Activated CD4-positive, CD25-positive, alpha-beta regulatory T cell treated with anti-CD3 and anti-CD28 coated beads, Interleukin-2, amount 50 U/mL, for 72 hours (primary cell): ENCODE results near the gene ABCG4.
"Not testable (repeated sequence)": the region's sequence is repeated elsewhere in the genome, so short reads cannot be mapped to it uniquely, and the experiment has no call there.

Experiments
- DNase-seq: peaks from one replicate; pipeline ENCODE4 v3.0.0; 2021

Gene ABCG4

DNA sequence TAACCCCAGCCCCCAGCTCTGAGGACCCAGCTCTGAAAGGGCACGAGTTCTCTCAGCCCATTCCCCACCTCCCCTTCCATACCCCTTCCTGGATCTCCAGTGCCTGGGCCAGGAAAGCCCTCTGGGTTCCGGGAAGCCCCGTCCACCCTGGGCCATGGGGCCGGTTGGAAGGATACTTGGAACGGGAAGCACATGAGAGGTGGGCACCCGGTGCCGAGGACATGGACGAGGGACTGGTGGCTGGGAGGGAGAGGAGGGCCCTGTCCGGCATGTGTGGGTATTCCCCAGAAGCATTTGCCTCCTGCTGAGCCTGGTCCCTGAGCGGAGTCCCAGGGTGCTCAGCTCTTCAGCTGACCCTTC lies 32.6 kb upstream of the ABCG4 start:
- no peak for DNase-seq

DNA sequence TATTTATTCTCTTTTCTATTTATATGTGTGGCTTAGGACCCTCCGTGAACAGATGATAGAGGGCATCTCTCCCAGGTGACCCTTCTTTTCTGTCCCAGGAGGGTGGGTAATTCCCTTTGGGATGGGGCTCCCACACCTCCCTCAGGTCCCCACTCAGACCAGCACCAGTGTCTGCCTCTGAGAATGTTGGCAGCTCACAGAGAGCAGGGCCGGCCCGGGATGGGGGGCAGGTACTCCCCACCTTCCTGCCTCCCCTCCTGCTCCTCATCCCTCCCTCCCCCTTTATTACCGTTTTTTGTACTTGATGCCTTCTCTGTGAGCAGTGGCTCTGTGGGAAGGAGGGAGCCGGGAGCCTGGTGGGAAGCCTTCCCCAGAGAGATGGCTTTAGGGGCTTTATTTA lies 32.3 kb upstream of the ABCG4 start:
- DNase-seq: no peak

DNA sequence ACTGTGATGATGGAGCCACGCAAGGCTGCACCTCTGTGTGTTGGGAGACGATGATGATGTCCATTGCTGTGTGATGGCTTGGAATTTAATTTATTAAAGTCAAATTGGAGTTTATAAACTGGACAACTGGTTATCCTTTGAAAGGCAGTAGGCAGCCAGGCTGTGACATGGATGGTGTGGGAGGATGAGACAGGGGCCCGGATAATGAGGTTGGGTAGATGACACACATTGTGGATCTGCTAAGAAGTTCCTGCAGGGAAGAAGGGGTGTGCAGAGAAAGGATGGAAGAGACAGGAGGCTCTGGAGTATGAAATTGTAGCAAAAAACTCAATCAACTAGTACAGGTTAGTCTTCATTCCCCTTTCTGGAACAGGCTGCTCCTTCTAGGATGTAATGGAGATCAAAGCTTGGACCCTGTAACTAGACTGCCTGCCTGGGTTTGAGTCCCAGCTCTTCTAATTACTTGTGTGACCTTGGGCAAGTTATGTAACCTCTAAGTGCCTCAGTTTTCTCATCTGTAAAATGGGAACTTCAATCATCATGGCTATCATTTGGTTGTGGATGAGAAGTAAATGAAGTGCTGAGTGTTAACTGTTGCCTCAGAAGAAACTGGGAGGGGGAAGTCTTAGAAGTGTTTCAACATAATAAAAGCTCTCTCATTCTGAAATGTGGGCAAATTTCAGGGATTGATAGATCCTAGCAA lies 31.7 kb upstream of the ABCG4 start:
- DNase-seq: no peak

DNA sequence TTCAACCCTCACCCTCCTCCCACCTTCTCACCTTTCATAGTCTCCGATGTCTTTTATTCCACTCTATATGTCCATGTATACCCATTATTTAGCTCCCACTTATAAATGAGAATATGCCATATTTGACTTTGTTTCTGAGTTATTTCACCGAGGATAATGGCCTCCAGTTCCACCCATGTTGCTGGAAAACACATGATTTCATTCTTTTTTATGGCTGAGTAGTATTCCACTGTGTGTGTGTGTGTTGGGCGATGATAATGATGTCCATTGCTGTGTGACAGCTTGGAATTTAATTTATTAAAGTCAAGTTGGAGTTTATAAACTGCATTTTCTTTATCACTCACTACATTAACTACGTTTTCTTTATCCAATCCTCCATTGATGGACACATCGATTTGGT lies 30.6 kb upstream of the ABCG4 start:
- DNase-seq: no peak

DNA sequence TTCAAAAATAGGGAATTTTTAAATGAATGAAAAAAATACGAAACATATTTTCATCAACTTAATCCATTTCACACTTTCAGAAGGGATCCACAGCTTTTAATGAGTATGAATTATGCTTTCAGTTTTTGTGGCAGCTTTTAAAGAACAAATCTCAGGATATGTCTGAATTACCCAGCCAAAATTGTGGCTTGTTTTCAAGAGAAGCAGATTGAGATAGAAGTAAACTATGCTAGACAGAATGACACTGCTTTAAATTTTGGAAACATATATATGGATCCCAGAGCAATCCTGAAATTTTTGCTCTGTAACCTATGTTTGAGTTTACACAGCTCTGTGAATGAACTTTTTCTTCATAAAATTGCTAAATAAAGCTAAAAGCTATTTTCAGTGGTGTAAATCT lies 29.9 kb upstream of the ABCG4 start:
- no peak for DNase-seq

DNA sequence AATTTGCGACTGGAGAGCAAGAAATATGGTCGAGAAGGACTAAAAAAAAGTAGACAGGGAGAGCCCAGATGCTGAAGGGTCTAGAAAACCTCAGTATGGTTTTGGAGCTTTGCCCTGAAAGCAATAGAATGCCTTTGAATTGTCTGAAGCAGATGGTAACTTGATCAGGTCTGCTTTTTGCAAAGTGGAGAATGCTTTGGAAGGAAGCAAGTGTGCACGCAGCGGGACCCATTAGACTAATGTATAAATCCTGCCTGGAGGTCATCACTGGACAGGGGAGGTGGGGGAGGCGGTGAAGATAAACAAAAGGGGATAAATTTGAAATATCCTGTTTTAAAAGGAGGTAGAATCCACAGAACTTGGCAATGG lies 28.2 kb upstream of the ABCG4 start:
- no peak for DNase-seq

DNA sequence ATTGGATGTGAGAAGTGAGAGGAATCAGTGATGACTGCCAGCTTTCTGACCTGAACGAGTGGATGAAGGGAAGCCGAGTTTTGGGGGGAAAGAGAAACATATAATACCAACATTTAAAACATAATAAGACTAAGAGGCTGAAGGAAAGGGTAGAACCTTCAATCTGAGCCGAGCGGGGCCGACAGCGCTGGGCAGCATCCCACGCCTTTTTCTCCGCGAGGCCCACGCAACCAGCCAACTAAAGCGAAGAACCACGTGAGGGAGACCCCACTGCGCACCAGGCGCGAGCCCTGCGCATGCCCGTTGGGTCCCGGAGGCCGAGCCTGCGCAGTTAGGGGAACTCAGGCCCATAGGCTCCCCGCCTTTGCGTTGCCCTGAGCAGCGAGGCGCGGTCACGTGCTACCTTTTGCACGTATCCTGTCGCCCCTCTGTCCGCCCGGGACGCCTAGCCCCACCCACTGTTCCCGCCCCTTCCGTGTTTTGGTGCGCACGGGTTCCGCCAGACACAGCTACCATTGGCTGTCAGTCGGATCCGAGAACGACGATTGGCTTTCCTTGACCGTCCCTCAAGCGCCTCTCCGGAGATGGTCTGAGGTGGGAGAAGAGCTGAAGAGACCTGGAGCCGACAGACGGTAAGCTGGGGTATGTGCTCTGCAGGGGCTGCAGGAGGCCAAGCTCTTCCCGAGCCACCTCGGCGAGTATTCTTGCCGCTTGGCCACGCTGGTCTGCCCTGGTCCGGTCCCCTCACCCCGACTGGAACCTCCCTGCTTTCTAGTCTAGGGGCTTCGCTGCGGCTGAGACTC lies 27.6 kb upstream of the ABCG4 start, which contains the start of gene HINFP:
HINFP (plus strand) TSS at position 573 of the 803 bp plus-strand sequence. CDS start 5,365 bp downstream, outside the sequence.
- DNase-seq: peak; percentile 99

DNA sequence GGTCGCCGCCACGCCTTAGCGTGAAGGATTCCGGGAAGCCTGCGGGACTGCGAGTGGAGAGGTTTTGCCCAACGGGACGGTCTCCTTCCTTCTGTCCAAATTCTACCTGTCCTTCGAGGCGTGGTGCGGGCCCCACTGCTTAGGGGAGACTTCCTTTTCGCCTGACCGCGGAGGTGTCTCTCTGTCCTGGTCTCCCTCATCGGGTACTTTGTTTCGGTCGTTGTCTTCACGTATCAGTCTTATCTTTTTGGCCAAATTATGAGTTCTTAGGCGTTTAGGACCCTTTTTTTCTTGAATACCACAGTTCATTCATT lies 27.1 kb upstream of the ABCG4 start:
- DNase-seq: no peak

DNA sequence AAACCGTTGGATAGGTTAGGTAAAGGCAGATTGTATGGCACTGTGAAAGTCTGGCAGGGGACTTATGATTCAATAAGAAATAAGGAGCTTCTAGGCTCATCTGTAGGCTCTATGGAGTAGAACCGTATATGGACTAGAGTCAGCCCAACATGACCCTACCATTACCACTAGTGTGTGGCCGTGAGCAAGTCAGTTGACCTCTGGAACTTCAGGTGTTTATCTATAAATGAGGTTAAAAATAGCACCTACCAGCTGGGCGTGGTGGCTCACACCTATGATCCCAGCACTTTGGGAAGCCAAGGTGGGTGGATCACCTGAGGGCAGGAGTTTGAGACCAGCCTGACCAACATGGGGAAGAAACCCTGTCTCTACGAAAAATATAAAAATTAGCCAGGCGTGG lies 23.0 kb upstream of the ABCG4 start:
- DNase-seq: no peak

DNA sequence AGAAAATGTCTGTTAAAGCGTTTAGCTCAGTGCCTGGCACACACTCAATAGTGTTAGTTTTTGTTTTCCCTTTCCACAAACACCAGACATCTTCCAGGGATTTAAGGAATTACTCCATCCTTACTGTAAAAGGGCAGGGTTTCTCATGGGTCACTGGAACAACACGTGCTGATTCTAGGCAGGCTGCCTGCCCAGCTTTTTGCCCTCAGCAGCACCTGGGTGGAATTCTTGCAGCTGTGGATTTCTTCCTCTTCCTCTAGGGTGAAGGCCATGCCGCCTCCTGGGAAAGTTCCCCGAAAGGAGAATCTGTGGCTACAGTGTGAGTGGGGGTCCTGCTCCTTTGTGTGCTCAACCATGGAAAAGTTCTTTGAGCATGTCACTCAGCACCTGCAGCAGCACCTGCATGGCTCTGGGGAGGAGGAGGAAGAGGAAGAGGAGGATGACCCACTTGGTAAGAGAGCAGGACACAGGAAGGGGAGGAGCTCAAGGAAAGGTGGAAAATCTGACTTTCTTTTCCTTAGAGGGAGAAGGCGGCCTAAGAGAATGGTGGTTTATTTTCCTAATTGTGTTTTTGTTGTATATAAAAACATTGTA lies 22.1 kb upstream of the ABCG4 start:
- DNase-seq: no peak

DNA sequence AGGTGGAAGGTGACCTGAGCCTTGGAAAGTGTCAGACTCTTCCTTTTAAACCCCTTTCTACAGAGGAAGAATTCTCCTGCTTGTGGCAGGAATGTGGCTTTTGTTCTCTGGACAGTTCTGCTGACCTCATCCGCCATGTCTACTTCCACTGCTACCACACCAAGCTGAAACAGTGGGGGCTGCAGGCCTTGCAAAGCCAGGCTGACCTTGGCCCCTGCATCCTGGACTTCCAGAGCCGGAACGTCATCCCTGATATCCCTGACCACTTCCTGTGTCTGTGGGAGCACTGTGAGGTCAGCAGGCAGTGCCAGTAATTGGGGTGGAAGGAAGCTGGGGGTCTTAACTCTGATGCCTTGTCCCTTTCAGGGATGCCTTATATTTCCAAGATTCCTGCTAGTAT lies 18.2 kb upstream of the ABCG4 start:
- DNase-seq: no peak

DNA sequence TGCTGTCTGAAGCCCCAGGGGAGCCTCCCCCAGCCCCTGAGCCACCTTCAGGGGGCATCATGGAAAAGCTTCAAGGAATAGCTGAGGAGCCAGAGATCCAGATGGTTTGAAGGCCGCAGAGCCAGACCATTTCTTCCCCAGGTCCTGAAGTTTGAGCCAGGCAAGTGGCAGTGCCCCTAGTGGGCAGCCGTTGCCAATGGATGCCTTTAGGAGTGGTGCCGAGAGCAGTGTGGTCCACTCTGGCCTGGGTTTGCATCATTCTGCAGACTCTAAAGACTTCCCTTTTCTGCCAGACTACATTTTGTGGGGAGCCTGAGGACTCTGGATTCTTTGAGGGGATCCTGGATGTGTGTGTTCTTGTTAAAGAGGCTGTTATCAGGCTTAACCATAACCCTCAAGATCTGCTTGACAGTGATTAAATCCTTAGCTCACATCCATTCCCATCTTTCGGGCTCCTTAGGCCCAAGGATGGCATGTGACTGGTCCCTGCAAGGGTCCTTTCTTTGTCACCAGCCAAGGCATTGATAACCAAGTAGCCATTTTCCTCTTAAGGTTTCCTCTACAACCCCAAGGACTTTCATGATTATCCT lies 14.4 kb upstream of the ABCG4 start:
- DNase-seq: no peak

DNA sequence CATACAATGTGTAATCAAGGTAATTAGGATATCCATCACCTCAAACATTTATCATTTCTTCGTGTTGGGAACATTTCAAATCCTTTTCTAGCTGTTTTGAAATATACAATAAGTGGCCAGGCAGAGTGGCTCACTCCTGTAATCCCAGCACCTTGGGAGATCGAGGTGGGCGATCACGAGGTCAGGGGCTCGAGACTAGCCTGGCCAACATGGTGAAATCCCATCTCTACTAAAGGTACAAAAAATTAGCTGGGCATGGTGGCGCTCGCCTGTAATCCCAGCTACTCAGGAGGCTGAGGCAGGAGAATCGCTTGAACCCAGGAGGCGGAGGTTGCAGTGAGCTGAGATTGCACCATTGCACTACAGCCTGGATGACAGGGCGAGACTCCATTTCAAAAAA lies 9.6 kb upstream of the ABCG4 start:
- not testable (repeated sequence) for DNase-seq

DNA sequence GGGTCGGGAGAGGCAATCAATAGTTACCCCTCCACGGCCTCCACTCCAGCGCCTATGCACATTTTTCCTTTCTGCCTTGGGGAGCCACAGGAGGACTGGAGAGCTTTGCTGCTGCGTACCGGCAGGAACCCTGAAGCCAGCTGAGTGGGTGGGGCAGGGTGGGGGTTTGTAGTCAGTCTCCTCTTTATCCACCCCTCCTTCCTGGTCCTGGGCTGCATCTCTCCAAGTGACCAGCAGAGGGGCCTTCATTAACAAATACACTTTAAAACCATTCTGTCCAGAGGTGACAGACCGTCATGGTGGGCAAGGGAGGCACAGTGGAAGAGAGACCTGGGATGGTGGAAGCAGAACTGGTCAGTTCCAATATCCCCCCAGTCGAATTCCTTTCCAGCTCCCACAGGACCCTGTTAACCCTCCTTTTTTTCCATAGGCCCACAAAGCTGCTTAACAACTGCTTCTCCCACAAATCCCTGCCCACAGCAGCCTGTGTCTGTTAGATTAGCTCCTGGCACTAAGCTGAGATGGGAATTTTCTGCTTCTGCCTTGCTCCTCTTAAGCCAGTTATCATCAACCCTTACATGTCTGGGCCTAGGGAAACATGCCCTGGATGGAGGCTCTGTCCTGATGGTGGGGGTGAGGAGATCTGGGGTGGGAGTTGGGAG lies 3.9 kb upstream of the ABCG4 start:
- DNase-seq: no peak

DNA sequence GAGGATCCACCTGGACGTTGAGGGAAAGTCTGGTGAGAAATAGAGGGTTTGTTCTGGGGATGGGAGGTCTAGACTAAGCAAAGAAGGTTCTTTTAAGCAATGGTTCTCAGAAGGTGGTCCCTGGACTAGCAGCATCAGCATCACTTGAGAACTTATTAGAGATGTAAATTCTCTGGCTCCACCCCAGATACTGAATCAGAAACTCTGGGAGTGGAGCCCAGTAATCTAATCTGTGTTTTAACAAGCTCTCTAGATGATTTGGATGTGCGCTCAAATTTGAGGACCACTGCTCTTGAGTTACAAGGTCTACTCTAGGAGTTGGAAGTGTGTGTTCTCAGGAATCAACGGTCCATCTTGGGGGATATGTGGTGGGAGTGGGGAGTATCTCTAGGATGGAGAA lies 3.3 kb upstream of the ABCG4 start:
- no peak for DNase-seq

DNA sequence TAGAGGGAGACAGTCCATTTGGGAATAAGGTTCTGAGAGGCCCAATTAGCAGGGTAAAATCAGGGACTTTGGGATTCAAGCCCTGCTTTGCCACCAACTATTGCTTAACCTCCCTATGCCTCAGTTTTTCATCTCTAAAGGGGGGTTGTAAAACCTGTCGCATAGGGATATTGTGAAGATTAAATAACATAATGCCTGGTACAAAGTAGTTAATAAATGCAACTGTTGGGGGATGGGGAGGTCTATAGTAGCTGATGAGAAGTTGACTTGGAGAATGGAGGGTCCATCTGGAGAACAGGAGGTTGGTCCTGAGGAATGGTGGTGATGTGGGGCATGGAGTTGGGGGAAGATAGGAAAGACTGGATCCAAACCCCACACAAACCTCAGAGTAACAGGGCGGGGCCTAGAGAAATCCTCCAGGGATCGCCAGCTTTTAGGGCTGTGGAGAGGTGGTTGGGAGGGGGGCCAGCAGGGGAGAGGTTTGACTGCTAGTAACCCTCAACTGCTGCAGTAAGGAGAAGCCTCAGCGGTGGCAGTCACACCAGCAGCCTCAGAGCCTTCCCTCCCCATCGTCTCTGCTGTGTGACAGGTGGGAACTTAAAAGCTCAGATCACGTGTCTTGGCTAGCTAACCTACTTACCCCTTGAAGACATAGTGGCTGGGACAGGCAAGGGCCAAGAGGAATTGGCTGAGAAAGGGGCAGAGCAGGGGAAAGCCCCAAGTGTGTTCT lies 1.1 kb upstream of the ABCG4 start:
- no peak for DNase-seq

DNA sequence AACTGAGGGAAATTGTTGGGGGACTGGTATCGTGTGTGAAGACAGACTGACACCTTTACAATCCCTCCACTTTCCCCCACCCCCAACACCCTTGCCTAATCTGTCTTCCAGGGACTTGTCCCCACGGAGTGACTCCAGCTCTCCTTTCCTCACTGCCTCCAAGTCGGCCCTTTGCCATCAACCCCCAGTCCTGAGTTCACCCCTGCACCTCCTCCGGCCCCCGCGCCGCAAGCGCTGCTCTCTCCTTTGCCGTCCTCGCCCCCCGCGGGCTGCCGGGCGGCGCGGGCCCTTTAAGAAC lies 183 bp upstream of the ABCG4 start:
- no peak for DNase-seq

DNA sequence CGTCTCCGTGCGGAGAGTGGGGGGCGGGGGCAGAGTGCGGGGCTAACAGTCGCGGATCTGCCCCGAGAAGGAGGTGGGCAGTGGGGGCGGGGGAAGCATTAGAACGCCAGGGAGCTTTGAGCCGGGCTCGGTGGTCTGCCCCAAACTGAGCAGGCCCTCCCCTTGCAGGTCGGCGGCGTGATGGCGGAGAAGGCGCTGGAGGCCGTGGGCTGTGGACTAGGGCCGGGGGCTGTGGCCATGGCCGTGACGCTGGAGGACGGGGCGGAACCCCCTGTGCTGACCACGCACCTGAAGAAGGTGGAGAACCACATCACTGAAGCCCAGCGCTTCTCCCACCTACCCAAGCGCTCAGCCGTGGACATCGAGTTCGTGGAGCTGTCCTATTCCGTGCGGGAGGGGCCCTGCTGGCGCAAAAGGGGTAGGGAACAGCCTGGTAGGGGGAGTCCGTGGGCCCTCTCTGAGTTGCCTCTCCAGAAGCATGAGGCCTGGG lies 979 bp downstream of the ABCG4 start:
- no peak for DNase-seq

DNA sequence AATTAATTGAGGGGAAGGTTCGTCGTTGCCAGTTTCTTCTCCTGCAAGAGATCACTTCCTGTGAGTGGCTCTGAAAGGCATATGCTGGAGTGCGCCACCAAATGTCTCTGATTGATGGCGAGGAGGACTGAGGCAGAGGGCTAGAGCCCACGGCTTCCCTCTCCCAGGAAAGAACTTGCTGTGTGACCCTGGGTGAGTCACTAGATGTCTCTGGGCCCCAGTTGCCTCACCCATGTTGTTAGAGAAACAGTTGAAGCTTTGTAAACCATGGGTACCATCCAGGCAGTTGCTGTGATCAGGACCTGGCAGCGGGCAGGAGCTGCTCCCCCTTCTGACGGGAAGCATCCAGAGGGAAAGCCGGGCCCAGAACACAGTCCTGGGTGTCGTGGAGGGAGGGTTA lies 3.2 kb downstream of the ABCG4 start:
- no peak for DNase-seq

DNA sequence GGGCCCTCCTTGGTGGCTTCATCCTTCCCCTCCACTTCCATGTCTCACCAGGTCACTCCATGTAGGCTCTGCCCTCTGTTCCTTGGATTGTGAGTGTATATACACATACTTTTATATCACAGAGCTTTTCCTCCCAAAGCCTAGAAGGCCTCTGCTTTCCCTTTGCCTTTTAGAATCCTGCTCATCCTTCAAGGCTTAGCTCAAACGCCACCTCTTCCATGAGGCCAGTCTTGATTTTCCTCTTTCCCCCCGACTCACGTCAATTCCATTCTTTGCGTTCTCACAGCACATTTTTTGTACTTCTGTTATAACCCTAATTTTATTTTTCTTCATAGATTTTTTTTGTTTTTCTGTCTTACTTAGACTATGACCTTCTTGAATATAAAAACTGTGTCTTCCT lies 3.8 kb downstream of the ABCG4 start:
- no peak for DNase-seq

DNA sequence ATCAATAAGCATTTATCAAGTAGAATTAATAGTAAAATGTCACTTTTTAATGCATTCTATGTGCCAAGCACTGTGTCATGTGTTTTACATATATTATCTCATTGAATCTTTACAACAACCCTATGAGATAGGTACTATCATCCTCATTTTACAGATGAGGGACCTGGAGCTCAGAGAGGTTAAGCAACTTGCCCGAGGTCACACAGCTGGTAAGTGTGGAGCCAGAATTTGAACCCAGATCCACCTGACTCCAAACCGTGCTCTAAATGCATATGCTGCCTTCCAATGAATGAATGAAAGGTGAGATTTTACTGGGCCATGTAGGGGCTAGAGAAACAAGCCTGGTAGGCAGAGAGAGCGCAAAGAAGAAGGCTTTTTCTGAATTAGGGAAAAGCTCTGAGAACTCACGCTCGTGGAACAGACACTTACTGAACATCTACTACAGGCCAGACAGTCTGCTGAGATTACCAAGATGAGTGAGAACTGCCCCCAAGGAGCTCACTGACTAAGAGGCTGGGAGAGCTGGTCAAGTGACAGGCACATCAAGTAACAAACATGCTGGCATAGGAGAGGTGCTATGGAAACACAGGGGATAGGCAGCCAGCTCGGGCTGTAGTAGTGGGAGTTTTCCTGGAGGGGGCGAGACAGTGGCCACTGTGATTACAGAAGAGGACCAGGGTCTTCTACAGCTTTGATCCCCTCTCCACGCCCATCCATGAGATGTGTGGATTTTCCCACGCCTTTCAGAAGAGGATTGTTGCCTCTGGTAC lies 4.4 kb downstream of the ABCG4 start:
- DNase-seq: no peak

DNA sequence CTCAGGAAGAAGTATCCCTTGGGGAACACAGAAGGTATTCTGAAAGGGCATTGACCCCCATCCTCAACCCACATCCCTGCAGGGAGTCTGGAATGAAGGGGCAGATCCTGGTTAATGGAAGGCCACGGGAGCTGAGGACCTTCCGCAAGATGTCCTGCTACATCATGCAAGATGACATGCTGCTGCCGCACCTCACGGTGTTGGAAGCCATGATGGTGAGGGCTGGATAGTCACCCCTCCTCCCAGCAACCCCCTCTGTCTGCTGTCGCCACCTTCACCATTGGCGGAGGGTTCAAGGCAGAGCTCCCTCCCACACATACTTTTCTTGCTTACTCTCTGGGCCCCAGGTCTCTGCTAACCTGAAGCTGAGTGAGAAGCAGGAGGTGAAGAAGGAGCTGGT lies 5.3 kb downstream of the ABCG4 start:
- DNase-seq: no peak
